Heart right ventricle (tissue), 16 donors: Measurements from ENCODE around the gene NAALADL2. TPM values are rescaled to one million over a fixed set of nuclear protein-coding genes. Genes with fewer than 3 reads are reported as not detected.

ENCODE experiments used
- ATAC-seq, 8 donors: fragments of 200-7000 bp; cut with Tn5 transposase; one replicate each; pipeline ENCODE4 v1.9.1; 2020; ENCODE audit warnings: mild to moderate bottlenecking in 8 of 8, moderate library complexity in 8 of 8, moderate number of reproducible peaks in 1 of 8
- DNase-seq, 2 donors: peaks; one replicate each; pipeline ENCODE4 v3.0.0-alpha.2; 2020
- H3K27ac ChIP-seq, 10 donors: fragments of 200-600 bp; sonication (generic) in 2 of 10; one replicate each; pipeline versions ENCODE4 v1.5.0 to v1.8.0; 2020 to 2022; ENCODE audit warnings: mild to moderate bottlenecking in 3 of 10
- H3K27me3 ChIP-seq, 7 donors: fragments of 200-600 bp; one replicate each; pipeline ENCODE4 v1.8.0; 2021 to 2022; ENCODE audit warnings: mild to moderate bottlenecking in 2 of 7
- H3K36me3 ChIP-seq, 9 donors: fragments of 200-600 bp; sonication (generic) in 1 of 9; one replicate each; pipeline versions ENCODE4 v1.5.0 to v1.8.0; 2020 to 2022; ENCODE audit warnings: mild to moderate bottlenecking in 2 of 9
- H3K4me1 ChIP-seq, 9 donors: fragments of 200-600 bp; sonication (generic) in 1 of 9; one replicate each; pipeline versions ENCODE4 v1.5.0 to v1.8.0; 2020 to 2022; ENCODE audit warnings: mild to moderate bottlenecking in 4 of 9
- H3K4me3 ChIP-seq, 10 donors: fragments of 200-600 bp; sonication (generic) in 2 of 10; one replicate each; pipeline versions ENCODE4 v1.5.0 to v1.8.0; 2020 to 2022; ENCODE audit warnings: mild to moderate bottlenecking in 7 of 10, moderate library complexity in 2 of 10
- H3K9me3 ChIP-seq, 11 donors: fragments of 200-600 bp in 10 of 11; sonication (generic) in 2 of 11; one replicate each; pipeline versions ENCODE4 v1.5.0 to v1.8.0; 2013 to 2022; ENCODE audit warnings: mild to moderate bottlenecking in 2 of 11, control low read depth in 1 of 11, moderate library complexity in 1 of 11
- WGBS, 2 donors: extraction: QIAGEN DNeasy Blood & Tissue Kit; methylation state at CpG; one replicate each; pipeline ENCODE4 v1.1.7; 2013; ENCODE audit warnings: inconsistent platforms in 1 of 2; 5-methylcytosine and 5-hydroxymethylcytosine counted together
- intact Hi-C, 10 donors: fragments of 100-400 bp; cut with DNase I; formaldehyde crosslinking; loops; one replicate each; pipeline versions ENCODE4 v1.11.1 to v1.14.2; 2022
- polyA plus RNA-seq, 2 donors: library from polyadenylated mRNA; stranded (reverse); fragments of 200-250 nt; gene quantifications; one replicate each; pipeline ENCODE4 v1.2.3, GENCODE V29; 2013
- total RNA-seq, 10 donors: library from RNA; stranded (reverse); fragmentation: NEBNext Ultra II Directional in 3 of 10; extraction: Animal tissue kit (Norgen Biotek cat#: 25700) in 3 of 10; gene quantifications; one replicate each; pipeline versions ENCODE4 v1.2.1 to v1.2.4, GENCODE V29; 2021 to 2023
- TF ChIP-seq, protein P1 (sequence below), 9 donors: fragments of 200-600 bp; sonication (generic) in 2 of 9; IDR thresholded peaks; one replicate each; pipeline versions ENCODE4 v1.5.0 to v1.8.0; 2021 to 2022; ENCODE audit warnings: antibody characterized with exemption in 9 of 9, mild to moderate bottlenecking in 5 of 9, moderate library complexity in 1 of 9
- donor health status: Arrhythmogenic right ventricular cardiomyopathy.
- donor health status: ischemic (EF 13 %, LVEDD 7.1; RV severe dilation, severe dysfunction).
- donor health status: healthy with polysubstance abuse.
- donor health status: DM: no; HTN: yes; CAD: no.
- donor health status: DM: no; HTN: no; CAD: no.
- donor health status: ischemic (EF 25% LVEDD 6.9; RV normal size, moderate dysfunction).
- donor health status: ischemic (EF 25% LVEDD 5.7; RV mildly dilated, moderate dysfunction).
- donor health status: healthy.
- donor health status: DM: yes; HTN: yes; CAD: no.
- donor health status: Ischemic cardiomyopathy.
- donor health status: ischemic (EF 35%, LVEDD 5.7; RV mildly dilated, moderate dysfunction).
- donor health status: nonischemic (EF 11% LVEDD 7.7; RV severe dilation, severe dysfunction).
- donor health status: DM: yes; HTN: yes; CAD: no.
- donor health status: PGD.
- donor health status: ischemic (EF 29% LVEDD 5.4; RV normal size, mild dysfunction).
- donor health status: nonischemic (EF 23%, LVEDD 6.1; RV moderate dilation, normal function).

The NAALADL2 gene
- total and polyA plus RNA-seq, 12 donors: 0.36 to 11.9 (median 5.2) TPM

DNA sequence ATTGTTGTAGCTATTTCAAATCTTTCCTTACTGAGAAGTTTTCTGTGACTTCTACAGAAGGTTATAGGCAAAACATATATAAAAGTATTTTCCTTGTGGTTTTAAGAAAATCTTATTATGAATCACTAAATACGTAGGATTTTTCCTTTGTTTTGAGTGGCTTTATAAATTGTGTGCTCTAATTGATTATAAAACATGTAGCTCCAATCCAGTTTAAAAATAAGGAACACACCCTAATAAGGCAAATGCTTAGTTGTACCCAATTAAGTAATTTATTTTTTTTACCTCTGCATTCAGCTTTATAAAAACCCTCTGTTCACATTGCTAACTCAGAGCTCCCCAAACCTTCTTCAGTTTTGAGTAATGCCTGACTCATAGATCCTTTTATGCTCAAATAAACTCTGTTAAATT lies 408.0 kb downstream of the NAALADL2 start:
- TF ChIP-seq, protein P1, sequence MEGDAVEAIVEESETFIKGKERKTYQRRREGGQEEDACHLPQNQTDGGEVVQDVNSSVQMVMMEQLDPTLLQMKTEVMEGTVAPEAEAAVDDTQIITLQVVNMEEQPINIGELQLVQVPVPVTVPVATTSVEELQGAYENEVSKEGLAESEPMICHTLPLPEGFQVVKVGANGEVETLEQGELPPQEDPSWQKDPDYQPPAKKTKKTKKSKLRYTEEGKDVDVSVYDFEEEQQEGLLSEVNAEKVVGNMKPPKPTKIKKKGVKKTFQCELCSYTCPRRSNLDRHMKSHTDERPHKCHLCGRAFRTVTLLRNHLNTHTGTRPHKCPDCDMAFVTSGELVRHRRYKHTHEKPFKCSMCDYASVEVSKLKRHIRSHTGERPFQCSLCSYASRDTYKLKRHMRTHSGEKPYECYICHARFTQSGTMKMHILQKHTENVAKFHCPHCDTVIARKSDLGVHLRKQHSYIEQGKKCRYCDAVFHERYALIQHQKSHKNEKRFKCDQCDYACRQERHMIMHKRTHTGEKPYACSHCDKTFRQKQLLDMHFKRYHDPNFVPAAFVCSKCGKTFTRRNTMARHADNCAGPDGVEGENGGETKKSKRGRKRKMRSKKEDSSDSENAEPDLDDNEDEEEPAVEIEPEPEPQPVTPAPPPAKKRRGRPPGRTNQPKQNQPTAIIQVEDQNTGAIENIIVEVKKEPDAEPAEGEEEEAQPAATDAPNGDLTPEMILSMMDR (IDR thresholded peaks at IDR 0.05): no peak
- Histone ChIP-seq H3K36me3 (no peaks in the 10 kb centered on the region), H3K4me3 (no peak overlapping the region), H3K4me1 (no peaks in the 10 kb centered on the region), H3K9me3 (no peaks in the 10 kb centered on the region), H3K27me3 (no peaks in the 10 kb centered on the region), H3K27ac (no peak overlapping the region)
- intact Hi-C loops: no loop called here
- DNase-seq (no peak), ATAC-seq (no peak)
- WGBS, 2 donors: 93 to 95% methylated on average over 1 of the region's 1 CpG

DNA sequence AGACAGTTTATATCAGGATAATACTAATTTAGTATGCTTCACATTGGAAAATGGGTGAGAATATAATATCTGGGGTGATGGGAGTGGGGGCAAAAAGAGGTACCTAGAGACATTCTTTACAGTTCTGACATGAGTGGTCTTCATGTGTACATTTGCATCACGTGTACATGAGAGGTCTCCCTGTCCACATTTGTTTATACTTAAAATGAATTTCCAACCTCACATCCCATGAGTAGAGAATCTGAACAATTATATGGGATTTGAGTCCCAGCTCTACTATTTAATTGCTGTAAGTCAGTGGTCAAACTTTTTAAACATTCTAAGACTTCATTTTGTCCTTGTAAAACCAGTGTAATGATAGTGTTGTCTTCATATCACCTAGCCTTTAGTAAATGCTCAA lies 408.4 kb downstream of the NAALADL2 start:
- no peaks in the 10 kb centered on the region for H3K36me3 ChIP-seq
- H3K9me3 ChIP-seq: no peaks in the 10 kb centered on the region
- H3K27me3 ChIP-seq: no peaks in the 10 kb centered on the region
- DNase-seq (no peak), ATAC-seq (no peak)
- TF ChIP-seq, protein P1 (IDR thresholded peaks at IDR 0.05): no peak
- WGBS, 2 donors: 0 to 31% methylated on average over 1 of the region's 1 CpG
- no peaks in the 10 kb centered on the region for H3K4me1 ChIP-seq
- H3K27ac ChIP-seq: no peak overlapping the region
- intact Hi-C loops: no loop called here
- no peak overlapping the region for H3K4me3 ChIP-seq

DNA sequence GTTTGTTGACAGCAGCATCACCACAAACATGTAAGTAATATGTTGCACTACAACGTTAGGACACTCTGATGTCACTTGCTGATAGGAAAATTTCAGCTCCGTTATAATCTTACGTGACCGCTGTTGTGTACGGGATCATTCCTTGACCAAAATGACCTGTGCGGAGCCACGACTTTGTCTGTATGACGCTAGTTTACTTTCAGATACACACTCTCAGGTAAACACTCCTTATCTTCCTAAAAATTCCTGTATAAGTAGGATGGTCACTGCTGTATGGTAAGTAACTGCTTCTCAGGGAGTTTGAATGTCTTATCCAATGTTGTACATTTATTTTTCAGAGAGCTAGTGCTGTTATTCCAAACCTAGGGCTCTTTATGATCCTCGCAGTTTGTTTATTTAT lies 410.3 kb downstream of the NAALADL2 start:
- Histone ChIP-seq H3K4me1 (no peaks in the 10 kb centered on the region), H3K27ac (no peak overlapping the region), H3K27me3 (no peaks in the 10 kb centered on the region), H3K36me3 (no peaks in the 10 kb centered on the region), H3K9me3 (no peaks in the 10 kb centered on the region), H3K4me3 (no peak overlapping the region)
- TF ChIP-seq, protein P1 (IDR thresholded peaks at IDR 0.05): no peak
- intact Hi-C loops: no loop called here
- 91 to 94% methylated on average over 9 of the region's 9 CpGs for WGBS, 2 donors
- ATAC-seq: no peak
- no peak for DNase-seq

DNA sequence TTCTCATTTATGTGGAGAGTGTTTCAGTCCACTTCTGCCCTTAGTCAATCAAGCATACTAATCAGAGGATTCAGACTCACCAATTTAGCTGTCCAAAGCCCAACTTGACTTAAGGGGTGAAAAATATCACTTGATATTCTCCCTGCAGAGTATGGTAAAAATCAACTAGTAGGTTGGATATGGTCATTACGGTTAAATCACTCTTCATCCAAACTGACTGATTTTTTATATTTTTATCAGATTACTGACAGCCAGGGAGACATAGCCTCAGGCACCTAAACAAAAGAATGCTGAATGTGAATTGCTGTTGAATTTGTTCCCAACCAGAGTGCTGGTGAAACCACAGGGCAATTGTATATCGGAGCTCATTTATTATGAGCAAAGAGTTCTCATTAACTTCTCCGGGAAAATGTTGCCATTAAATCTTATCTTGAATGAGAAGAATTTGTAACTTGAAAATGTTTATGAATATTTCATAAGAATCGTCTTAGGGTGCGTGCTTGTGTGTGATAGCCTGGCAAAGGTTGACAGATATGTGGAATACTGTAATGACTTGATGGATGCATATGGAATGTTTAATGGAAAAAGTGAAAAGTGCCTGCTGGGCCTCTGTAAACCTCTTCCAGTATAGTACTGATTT lies 411.2 kb downstream of the NAALADL2 start:
- H3K27me3 ChIP-seq: no peaks in the 10 kb centered on the region
- H3K4me3 ChIP-seq: no peak overlapping the region
- TF ChIP-seq, protein P1 (IDR thresholded peaks at IDR 0.05): no peak
- H3K27ac ChIP-seq: no peak overlapping the region
- H3K36me3 ChIP-seq: no peaks in the 10 kb centered on the region
- ATAC-seq: no peak
- intact Hi-C loops: no loop called here
- no peaks in the 10 kb centered on the region for H3K9me3 ChIP-seq
- DNase-seq: no peak
- WGBS, 2 donors: 78 to 79% methylated on average over 5 of the region's 5 CpGs
- H3K4me1 ChIP-seq: no peaks in the 10 kb centered on the region
